GM21723 (cell line): ENCODE measurements around the gene EPB41.
A peak's percentile ranks its signal among the peaks of the same experiment; 100 is the strongest.
"Not testable (repeated sequence)": the region's sequence is repeated elsewhere in the genome, so short reads cannot be mapped to it uniquely, and the experiment has no call there.

Experiments used
- ATAC-seq: cut with Tn5 transposase; IDR thresholded peaks from one replicate; pipeline ENCODE4 v1.9.1; 2021; ENCODE audit warnings: mild to moderate bottlenecking, moderate library complexity; ENCODE audit not compliant: unreplicated experiment

The EPB41 gene

GRCh38 chr1:28914228-28915030, at the start of gene EPB41:
Gene EPB41 (plus strand): TSS chr1:28914569. CDS start chr1:28987438, 72,869 bp downstream.
- ATAC-seq, result peak; percentile 85

- ATAC-seq, result no peak
Measured at GRCh38 chr1:28864695-28865094, 49.7 kb upstream of the EPB41 start.

- ATAC-seq, result no peak
Measured at GRCh38 chr1:28865997-28866650, 48.2 kb upstream of the EPB41 start.

- ATAC-seq, result no peak
Measured at GRCh38 chr1:28867850-28868249, 46.5 kb upstream of the EPB41 start.

- ATAC-seq, result no peak
Measured at GRCh38 chr1:28869952-28870351, 44.4 kb upstream of the EPB41 start.

GRCh38 chr1:28871631-28872401, 42.6 kb upstream of the EPB41 start:
- no peak for ATAC-seq

GRCh38 chr1:28875134-28875533, 39.2 kb upstream of the EPB41 start:
- ATAC-seq, result not testable (repeated sequence)

GRCh38 chr1:28877132-28877781, 37.1 kb upstream of the EPB41 start:
- no peak for ATAC-seq

- no peak for ATAC-seq
Measured at GRCh38 chr1:28878796-28879195, 35.6 kb upstream of the EPB41 start.

GRCh38 chr1:28882009-28882628, 32.2 kb upstream of the EPB41 start:
- no peak for ATAC-seq

- ATAC-seq, result no peak
Measured at GRCh38 chr1:28883242-28883616, 31.1 kb upstream of the EPB41 start.

GRCh38 chr1:28885472-28885877, 28.9 kb upstream of the EPB41 start:
- ATAC-seq, result no peak

- ATAC-seq, result no peak
Measured at GRCh38 chr1:28885977-28886730, 28.2 kb upstream of the EPB41 start.

- ATAC-seq, result peak; percentile 67
Measured at GRCh38 chr1:28886731-28887418, 27.5 kb upstream of the EPB41 start.

GRCh38 chr1:28887419-28887834, 26.9 kb upstream of the EPB41 start:
- ATAC-seq, result peak; percentile 22

- no peak for ATAC-seq
Measured at GRCh38 chr1:28887835-28888682, 26.3 kb upstream of the EPB41 start.

- no peak for ATAC-seq
Measured at GRCh38 chr1:28888915-28889314, 25.5 kb upstream of the EPB41 start.

- ATAC-seq, result no peak
Measured at GRCh38 chr1:28889357-28889756, 25.0 kb upstream of the EPB41 start.
